ENCODE data around the gene SLCO2A1. TPM values are rescaled to one million over a fixed set of nuclear protein-coding genes. Genes with fewer than 3 reads are reported as not detected.

SLCO2A1 gene
- total and polyA plus RNA-seq, 2 donors = 1.5 to 3.9 TPM

- H3K27ac ChIP-seq (ENCODE audit: low read depth in 1 of 2, low read length in 1 of 2) = no peak overlapping the region
- WGBS = 96% methylated on average over 10 of the region's 10 CpGs
- no peaks in the 10 kb centered on the region for H3K9me3 ChIP-seq (ENCODE audit: control insufficient read depth in 2 of 2, insufficient read depth in 1 of 2, low read length in 1 of 2)
- H3K4me1 ChIP-seq (ENCODE audit: control insufficient read depth in 2 of 2, insufficient read depth in 2 of 2, low read length in 2 of 2) = peaks cover 0 to 38% of the 10 kb centered on the region in 2 donors
- no peaks in the 10 kb centered on the region for H3K36me3 ChIP-seq (ENCODE audit: control insufficient read depth in 2 of 2, insufficient read depth in 2 of 2, low read length in 1 of 2)
- no peak overlapping the region for H3K4me3 ChIP-seq (ENCODE audit: low read length in 2 of 2)
- DNase-seq (ENCODE audit: low read depth in 6 of 9, low spot score in 9 of 9) = no peak
- H3K27me3 ChIP-seq (ENCODE audit: control insufficient read depth in 2 of 2, insufficient read depth in 1 of 2, low read length in 1 of 2) = no peaks in the 10 kb centered on the region
Measured at GRCh38 chr3:133992951-133993620, 36.6 kb downstream of the SLCO2A1 start.

GRCh38 chr3:133992381-133992780 is 37.3 kb downstream of the SLCO2A1 start:
- Histone ChIP-seq H3K27me3 (ENCODE audit: control insufficient read depth in 2 of 2, insufficient read depth in 1 of 2, low read length in 1 of 2) (no peaks in the 10 kb centered on the region), H3K4me1 (ENCODE audit: control insufficient read depth in 2 of 2, insufficient read depth in 2 of 2, low read length in 2 of 2) (peaks cover 0 to 41% of the 10 kb centered on the region in 2 donors), H3K9me3 (ENCODE audit: control insufficient read depth in 2 of 2, insufficient read depth in 1 of 2, low read length in 1 of 2) (no peaks in the 10 kb centered on the region), H3K27ac (ENCODE audit: low read depth in 1 of 2, low read length in 1 of 2) (no peak overlapping the region), H3K36me3 (ENCODE audit: control insufficient read depth in 2 of 2, insufficient read depth in 2 of 2, low read length in 1 of 2) (no peaks in the 10 kb centered on the region), H3K4me3 (ENCODE audit: low read length in 2 of 2) (no peak overlapping the region)
- WGBS = 98% methylated on average over 3 of the region's 3 CpGs
- no peak for DNase-seq (ENCODE audit: low read depth in 6 of 9, low spot score in 9 of 9)

GRCh38 chr3:133991637-133992036 is 38.1 kb downstream of the SLCO2A1 start:
- H3K27me3 ChIP-seq (ENCODE audit: control insufficient read depth in 2 of 2, insufficient read depth in 1 of 2, low read length in 1 of 2) = no peaks in the 10 kb centered on the region
- H3K36me3 ChIP-seq (ENCODE audit: control insufficient read depth in 2 of 2, insufficient read depth in 2 of 2, low read length in 1 of 2) = no peaks in the 10 kb centered on the region
- WGBS = 49% methylated on average over 2 of the region's 2 CpGs
- H3K4me1 ChIP-seq (ENCODE audit: control insufficient read depth in 2 of 2, insufficient read depth in 2 of 2, low read length in 2 of 2) = peaks cover 0 to 46% of the 10 kb centered on the region in 2 donors
- H3K27ac ChIP-seq (ENCODE audit: low read depth in 1 of 2, low read length in 1 of 2) = no peak overlapping the region
- no peak overlapping the region for H3K4me3 ChIP-seq (ENCODE audit: low read length in 2 of 2)
- peak in 6 of 9 donors; percentile 9 to 54 (median 18) for DNase-seq (ENCODE audit: low read depth in 6 of 9, low spot score in 9 of 9)
- H3K9me3 ChIP-seq (ENCODE audit: control insufficient read depth in 2 of 2, insufficient read depth in 1 of 2, low read length in 1 of 2) = no peaks in the 10 kb centered on the region

GRCh38 chr3:133991209-133991608 is 38.5 kb downstream of the SLCO2A1 start:
- no peaks in the 10 kb centered on the region for H3K9me3 ChIP-seq (ENCODE audit: control insufficient read depth in 2 of 2, insufficient read depth in 1 of 2, low read length in 1 of 2)
- 54% methylated on average over 3 of the region's 3 CpGs for WGBS
- H3K36me3 ChIP-seq (ENCODE audit: control insufficient read depth in 2 of 2, insufficient read depth in 2 of 2, low read length in 1 of 2) = no peaks in the 10 kb centered on the region
- no peaks in the 10 kb centered on the region for H3K27me3 ChIP-seq (ENCODE audit: control insufficient read depth in 2 of 2, insufficient read depth in 1 of 2, low read length in 1 of 2)
- no peak overlapping the region for H3K27ac ChIP-seq (ENCODE audit: low read depth in 1 of 2, low read length in 1 of 2)
- no peak for DNase-seq (ENCODE audit: low read depth in 6 of 9, low spot score in 9 of 9)
- H3K4me1 ChIP-seq (ENCODE audit: control insufficient read depth in 2 of 2, insufficient read depth in 2 of 2, low read length in 2 of 2) = peaks cover 0 to 50% of the 10 kb centered on the region in 2 donors
- H3K4me3 ChIP-seq (ENCODE audit: low read length in 2 of 2) = no peak overlapping the region

- DNase-seq (ENCODE audit: low read depth in 6 of 9, low spot score in 9 of 9) = no peak
- H3K4me1 ChIP-seq (ENCODE audit: control insufficient read depth in 2 of 2, insufficient read depth in 2 of 2, low read length in 2 of 2) = peaks cover 0 to 40% of the 10 kb centered on the region in 2 donors
- no peaks in the 10 kb centered on the region for H3K27me3 ChIP-seq (ENCODE audit: control insufficient read depth in 2 of 2, insufficient read depth in 1 of 2, low read length in 1 of 2)
- no peaks in the 10 kb centered on the region for H3K9me3 ChIP-seq (ENCODE audit: control insufficient read depth in 2 of 2, insufficient read depth in 1 of 2, low read length in 1 of 2)
- WGBS = 95% methylated on average over 14 of the region's 14 CpGs
- no peak overlapping the region for H3K27ac ChIP-seq (ENCODE audit: low read depth in 1 of 2, low read length in 1 of 2)
- no peak overlapping the region for H3K4me3 ChIP-seq (ENCODE audit: low read length in 2 of 2)
- no peaks in the 10 kb centered on the region for H3K36me3 ChIP-seq (ENCODE audit: control insufficient read depth in 2 of 2, insufficient read depth in 2 of 2, low read length in 1 of 2)
Measured at GRCh38 chr3:133989936-133990702, 39.6 kb downstream of the SLCO2A1 start.

- DNase-seq (ENCODE audit: low read depth in 6 of 9, low spot score in 9 of 9) = no peak
- no peak overlapping the region for H3K4me3 ChIP-seq (ENCODE audit: low read length in 2 of 2)
- no peaks in the 10 kb centered on the region for H3K36me3 ChIP-seq (ENCODE audit: control insufficient read depth in 2 of 2, insufficient read depth in 2 of 2, low read length in 1 of 2)
- no peak overlapping the region for H3K27ac ChIP-seq (ENCODE audit: low read depth in 1 of 2, low read length in 1 of 2)
- peaks cover 0 to 42% of the 10 kb centered on the region in 2 donors for H3K4me1 ChIP-seq (ENCODE audit: control insufficient read depth in 2 of 2, insufficient read depth in 2 of 2, low read length in 2 of 2)
- no peaks in the 10 kb centered on the region for H3K9me3 ChIP-seq (ENCODE audit: control insufficient read depth in 2 of 2, insufficient read depth in 1 of 2, low read length in 1 of 2)
- 83% methylated on average over 9 of the region's 9 CpGs for WGBS
- no peaks in the 10 kb centered on the region for H3K27me3 ChIP-seq (ENCODE audit: control insufficient read depth in 2 of 2, insufficient read depth in 1 of 2, low read length in 1 of 2)
Measured at GRCh38 chr3:133988631-133989161, 41.0 kb downstream of the SLCO2A1 start.

- WGBS = 98% methylated on average over 2 of the region's 2 CpGs
- peaks cover 0 to 47% of the 10 kb centered on the region in 2 donors for H3K4me1 ChIP-seq (ENCODE audit: control insufficient read depth in 2 of 2, insufficient read depth in 2 of 2, low read length in 2 of 2)
- H3K27me3 ChIP-seq (ENCODE audit: control insufficient read depth in 2 of 2, insufficient read depth in 1 of 2, low read length in 1 of 2) = no peaks in the 10 kb centered on the region
- no peak overlapping the region for H3K27ac ChIP-seq (ENCODE audit: low read depth in 1 of 2, low read length in 1 of 2)
- H3K4me3 ChIP-seq (ENCODE audit: low read length in 2 of 2) = no peak overlapping the region
- DNase-seq (ENCODE audit: low read depth in 6 of 9, low spot score in 9 of 9) = no peak
- H3K36me3 ChIP-seq (ENCODE audit: control insufficient read depth in 2 of 2, insufficient read depth in 2 of 2, low read length in 1 of 2) = no peaks in the 10 kb centered on the region
- no peaks in the 10 kb centered on the region for H3K9me3 ChIP-seq (ENCODE audit: control insufficient read depth in 2 of 2, insufficient read depth in 1 of 2, low read length in 1 of 2)
Measured at GRCh38 chr3:133987948-133988484, 41.7 kb downstream of the SLCO2A1 start.

GRCh38 chr3:133987136-133987535 is 42.6 kb downstream of the SLCO2A1 start:
- Histone ChIP-seq H3K27ac (ENCODE audit: low read depth in 1 of 2, low read length in 1 of 2) (no peak overlapping the region), H3K4me1 (ENCODE audit: control insufficient read depth in 2 of 2, insufficient read depth in 2 of 2, low read length in 2 of 2) (peaks cover 0 to 40% of the 10 kb centered on the region in 2 donors)
- WGBS = 42% methylated on average over 8 of the region's 8 CpGs

GRCh38 chr3:133986311-133986710 is 43.4 kb downstream of the SLCO2A1 start:
- no peak for DNase-seq (ENCODE audit: low read depth in 6 of 9, low spot score in 9 of 9)
- Histone ChIP-seq H3K9me3 (ENCODE audit: control insufficient read depth in 2 of 2, insufficient read depth in 1 of 2, low read length in 1 of 2) (no peaks in the 10 kb centered on the region), H3K36me3 (ENCODE audit: control insufficient read depth in 2 of 2, insufficient read depth in 2 of 2, low read length in 1 of 2) (no peaks in the 10 kb centered on the region), H3K4me3 (ENCODE audit: low read length in 2 of 2) (no peak overlapping the region), H3K27ac (ENCODE audit: low read depth in 1 of 2, low read length in 1 of 2) (no peak overlapping the region), H3K27me3 (ENCODE audit: control insufficient read depth in 2 of 2, insufficient read depth in 1 of 2, low read length in 1 of 2) (no peaks in the 10 kb centered on the region), H3K4me1 (ENCODE audit: control insufficient read depth in 2 of 2, insufficient read depth in 2 of 2, low read length in 2 of 2) (peaks cover 0 to 32% of the 10 kb centered on the region in 2 donors)
- WGBS = 24% methylated on average over 6 of the region's 6 CpGs

More at GRCh38 chr3:133987136-133987535, 42.6 kb downstream of the SLCO2A1 start:
- no peaks in the 10 kb centered on the region for H3K27me3 ChIP-seq (ENCODE audit: control insufficient read depth in 2 of 2, insufficient read depth in 1 of 2, low read length in 1 of 2)
- no peaks in the 10 kb centered on the region for H3K9me3 ChIP-seq (ENCODE audit: control insufficient read depth in 2 of 2, insufficient read depth in 1 of 2, low read length in 1 of 2)
- no peak overlapping the region for H3K4me3 ChIP-seq (ENCODE audit: low read length in 2 of 2)
- no peak for DNase-seq (ENCODE audit: low read depth in 6 of 9, low spot score in 9 of 9)
- no peaks in the 10 kb centered on the region for H3K36me3 ChIP-seq (ENCODE audit: control insufficient read depth in 2 of 2, insufficient read depth in 2 of 2, low read length in 1 of 2)
